Measurements from ENCODE around the gene COX7A1. TPM values are rescaled to one million over a fixed set of nuclear protein-coding genes. Genes with fewer than 3 reads are reported as not detected.
"Not testable (repeated sequence)": the region's sequence is repeated elsewhere in the genome, so short reads cannot be mapped to it uniquely, and the experiment has no call there.

The COX7A1 gene
- polyA plus RNA-seq, 1 donor from 2014 or later = not detected

DNA sequence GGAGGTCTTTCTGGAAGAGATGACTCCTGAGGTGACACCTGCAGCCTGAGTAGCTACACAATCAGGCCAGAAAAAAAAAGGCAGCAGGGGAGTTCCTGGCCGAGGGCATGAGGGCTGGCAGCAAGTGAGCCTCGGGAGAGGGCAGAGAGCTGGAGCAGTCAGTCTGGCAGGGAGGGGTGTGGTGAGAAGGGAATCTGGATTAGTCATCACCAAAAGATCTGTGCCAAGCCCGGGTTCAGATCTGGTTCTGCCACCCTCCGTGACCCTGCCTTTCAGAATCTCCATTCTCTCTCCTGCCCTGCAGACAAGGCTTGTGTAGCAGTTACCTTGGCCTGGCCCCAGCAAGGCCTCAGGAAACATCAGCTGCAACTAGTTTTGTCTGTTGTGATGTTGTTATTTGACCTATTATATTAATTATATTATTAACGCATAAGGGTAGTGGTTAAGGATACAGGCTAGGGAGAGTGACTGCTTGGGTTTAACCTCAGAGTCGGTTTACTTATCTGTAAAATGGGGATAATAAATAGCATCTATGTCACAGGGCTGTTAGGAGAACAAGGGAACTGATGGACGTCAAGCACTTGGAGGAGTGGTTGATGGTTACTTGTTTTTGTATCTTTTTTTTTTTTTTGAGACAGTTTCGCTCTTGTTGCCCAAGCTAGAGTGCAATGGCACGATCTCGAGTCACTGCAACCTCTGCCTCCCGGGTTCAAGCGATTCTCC, 15.1 kb downstream of the COX7A1 start:
- Histone ChIP-seq H3K9me2 (ENCODE audit: insufficient read depth, low read length) (no peaks in the 10 kb centered on the region), H3K4me3 (ENCODE audit: low read length) (no peak overlapping the region), H4K20me1 (ENCODE audit: insufficient read depth) (no peaks in the 10 kb centered on the region), H2AFZ (ENCODE audit: low read depth, low read length) (no peak overlapping the region), H3F3A (ENCODE audit: insufficient read depth, low read length, poor library complexity, severe bottlenecking) (no peaks in the 10 kb centered on the region), H3K36me3 (ENCODE audit: insufficient read depth, low read length) (no peaks in the 10 kb centered on the region), H3K27ac (ENCODE audit: low read length) (no peak overlapping the region), H3K9ac (ENCODE audit: low read length) (no peak overlapping the region), H3K79me2 (replicated peaks; ENCODE audit: insufficient read depth, low read length) (peaks cover 9% of the 10 kb centered on the region), H3K4me2 (ENCODE audit: low read length) (no peak overlapping the region), H3K9me3 (ENCODE audit: low read length) (no peaks in the 10 kb centered on the region), H3K27me3 (ENCODE audit: insufficient read depth, low read depth, low read length) (no peaks in the 10 kb centered on the region)
- TF ChIP-seq REST (IDR thresholded peaks at IDR 0.05; ENCODE audit: borderline replicate concordance) = no peak
- no peak for TF ChIP-seq TAF1 (IDR thresholded peaks at IDR 0.05; ENCODE audit: low read depth)
- TF ChIP-seq, protein P1, sequence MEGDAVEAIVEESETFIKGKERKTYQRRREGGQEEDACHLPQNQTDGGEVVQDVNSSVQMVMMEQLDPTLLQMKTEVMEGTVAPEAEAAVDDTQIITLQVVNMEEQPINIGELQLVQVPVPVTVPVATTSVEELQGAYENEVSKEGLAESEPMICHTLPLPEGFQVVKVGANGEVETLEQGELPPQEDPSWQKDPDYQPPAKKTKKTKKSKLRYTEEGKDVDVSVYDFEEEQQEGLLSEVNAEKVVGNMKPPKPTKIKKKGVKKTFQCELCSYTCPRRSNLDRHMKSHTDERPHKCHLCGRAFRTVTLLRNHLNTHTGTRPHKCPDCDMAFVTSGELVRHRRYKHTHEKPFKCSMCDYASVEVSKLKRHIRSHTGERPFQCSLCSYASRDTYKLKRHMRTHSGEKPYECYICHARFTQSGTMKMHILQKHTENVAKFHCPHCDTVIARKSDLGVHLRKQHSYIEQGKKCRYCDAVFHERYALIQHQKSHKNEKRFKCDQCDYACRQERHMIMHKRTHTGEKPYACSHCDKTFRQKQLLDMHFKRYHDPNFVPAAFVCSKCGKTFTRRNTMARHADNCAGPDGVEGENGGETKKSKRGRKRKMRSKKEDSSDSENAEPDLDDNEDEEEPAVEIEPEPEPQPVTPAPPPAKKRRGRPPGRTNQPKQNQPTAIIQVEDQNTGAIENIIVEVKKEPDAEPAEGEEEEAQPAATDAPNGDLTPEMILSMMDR (IDR thresholded peaks at IDR 0.05; ENCODE audit: poor library complexity, severe bottlenecking) = no peak
- TF ChIP-seq MXI1 (conservative IDR thresholded peaks at IDR 0.05; ENCODE audit: poor library complexity, severe bottlenecking) = no peak
- no peak for TF ChIP-seq SMC3 (conservative IDR thresholded peaks at IDR 0.05; ENCODE audit: poor library complexity)
- TF ChIP-seq RAD21 (conservative IDR thresholded peaks at IDR 0.05) = no peak
- TF ChIP-seq POLR2AphosphoS5 (IDR thresholded peaks at IDR 0.05) = no peak

- H2AFZ ChIP-seq (ENCODE audit: low read depth, low read length); H3K27me3 ChIP-seq (ENCODE audit: insufficient read depth, low read depth, low read length); H3K27ac ChIP-seq (ENCODE audit: low read length); H4K20me1 ChIP-seq (ENCODE audit: insufficient read depth); H3K79me2 ChIP-seq (replicated peaks; ENCODE audit: insufficient read depth, low read length); H3K9ac ChIP-seq (ENCODE audit: low read length); H3K4me2 ChIP-seq (ENCODE audit: low read length); H3F3A ChIP-seq (ENCODE audit: insufficient read depth, low read length, poor library complexity, severe bottlenecking); H3K36me3 ChIP-seq (ENCODE audit: insufficient read depth, low read length); H3K9me3 ChIP-seq (ENCODE audit: low read length); H3K4me3 ChIP-seq (ENCODE audit: low read length); H3K9me2 ChIP-seq (ENCODE audit: insufficient read depth, low read length): not testable (repeated sequence)
Measured at GRCh38 chr19:36134867-36135266, 17.4 kb downstream of the COX7A1 start.

GRCh38 chr19:36131221-36131620, 21.0 kb downstream of the COX7A1 start:
- not testable (repeated sequence) for H3K9me2 ChIP-seq (ENCODE audit: insufficient read depth, low read length); H3K27ac ChIP-seq (ENCODE audit: low read length); H3K4me2 ChIP-seq (ENCODE audit: low read length); H4K20me1 ChIP-seq (ENCODE audit: insufficient read depth); H2AFZ ChIP-seq (ENCODE audit: low read depth, low read length); H3F3A ChIP-seq (ENCODE audit: insufficient read depth, low read length, poor library complexity, severe bottlenecking); H3K9ac ChIP-seq (ENCODE audit: low read length); H3K4me3 ChIP-seq (ENCODE audit: low read length); H3K27me3 ChIP-seq (ENCODE audit: insufficient read depth, low read depth, low read length); H3K79me2 ChIP-seq (replicated peaks; ENCODE audit: insufficient read depth, low read length); H3K36me3 ChIP-seq (ENCODE audit: insufficient read depth, low read length); H3K9me3 ChIP-seq (ENCODE audit: low read length)
